ENCODE measurements around the gene CYLD.

Gene CYLD

DNA sequence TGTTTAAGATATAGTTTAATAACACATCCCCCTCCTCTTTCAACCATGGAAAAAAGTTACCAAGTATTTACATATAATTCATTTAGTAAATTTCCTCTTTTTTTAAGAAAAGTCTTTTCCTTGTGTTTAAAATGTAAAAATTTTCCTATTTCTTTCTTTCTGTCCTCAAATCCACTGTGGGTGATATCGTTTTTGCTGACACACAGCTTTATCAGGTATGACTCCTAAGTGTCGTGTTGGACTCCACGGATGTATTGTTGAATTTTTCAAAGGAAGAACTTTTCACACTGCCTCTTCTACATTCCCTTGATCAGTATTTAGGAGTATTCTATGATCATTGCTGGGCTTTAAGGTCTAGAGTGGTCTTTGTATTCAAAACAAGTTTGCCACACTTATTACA, 33.1 kb downstream of the CYLD start:
- TF ChIP-seq CTCF (IDR thresholded peaks at IDR 0.05; ENCODE audit: insufficient read depth, low read depth, low read length, missing control alignments): no peak
- DNase-seq (ENCODE audit: low read depth): no peak
- no peak overlapping the region for H3K4me3 ChIP-seq (ENCODE audit: low read length)

GRCh38 chr16:50776037-50776436, 34.2 kb downstream of the CYLD start:
- no peak for TF ChIP-seq CTCF (IDR thresholded peaks at IDR 0.05; ENCODE audit: insufficient read depth, low read depth, low read length, missing control alignments)
- H3K4me3 ChIP-seq (ENCODE audit: low read length): no peak overlapping the region
- no peak for DNase-seq (ENCODE audit: low read depth)

DNA sequence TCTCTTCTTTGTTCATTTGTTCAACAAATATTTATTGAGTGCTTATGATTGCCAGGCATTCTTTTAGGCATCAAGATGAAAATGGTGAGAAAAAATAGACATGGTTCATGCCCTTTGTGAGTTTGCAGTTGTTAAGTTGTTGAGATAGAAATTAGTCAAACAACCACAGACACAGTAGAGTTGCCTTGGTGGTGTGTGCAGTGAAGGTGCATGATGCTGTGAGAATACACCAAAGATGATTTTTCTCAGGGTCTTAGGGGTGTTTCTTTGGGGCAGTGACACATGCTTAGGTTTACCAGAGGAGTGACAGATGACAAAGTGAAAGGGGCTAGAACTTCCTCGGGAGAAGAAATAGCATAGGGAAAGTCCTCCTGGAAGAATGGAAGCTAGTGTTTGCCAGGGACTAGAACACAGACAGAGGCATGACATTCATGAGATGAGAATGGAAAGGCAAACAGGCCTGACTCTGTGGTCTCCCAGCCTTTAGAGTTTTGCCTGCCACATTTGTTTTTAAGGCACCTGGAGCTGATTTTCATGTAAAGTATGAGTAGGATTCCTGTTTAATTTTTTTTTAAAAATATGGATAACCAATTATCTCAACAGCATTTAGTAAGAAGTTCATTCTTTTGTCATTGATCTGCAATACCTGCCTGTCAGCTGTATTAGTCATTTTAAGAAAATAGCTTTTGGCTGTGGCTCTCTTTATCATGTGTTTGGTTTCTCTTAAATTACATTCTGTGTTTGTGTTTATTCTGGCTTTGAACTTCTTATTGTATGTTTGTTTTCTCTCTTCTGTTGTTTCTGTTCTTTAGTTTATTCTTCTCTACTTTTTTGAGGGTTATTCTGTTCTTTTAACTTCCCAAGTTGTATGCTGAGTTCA, 36.6 kb downstream of the CYLD start:
- no peak for TF ChIP-seq CTCF (IDR thresholded peaks at IDR 0.05; ENCODE audit: insufficient read depth, low read depth, low read length, missing control alignments)
- no peak overlapping the region for H3K4me3 ChIP-seq (ENCODE audit: low read length)
- no peak for DNase-seq (ENCODE audit: low read depth)

GRCh38 chr16:50781043-50781442, 39.2 kb downstream of the CYLD start:
- DNase-seq (ENCODE audit: low read depth): peak; percentile 27

DNA sequence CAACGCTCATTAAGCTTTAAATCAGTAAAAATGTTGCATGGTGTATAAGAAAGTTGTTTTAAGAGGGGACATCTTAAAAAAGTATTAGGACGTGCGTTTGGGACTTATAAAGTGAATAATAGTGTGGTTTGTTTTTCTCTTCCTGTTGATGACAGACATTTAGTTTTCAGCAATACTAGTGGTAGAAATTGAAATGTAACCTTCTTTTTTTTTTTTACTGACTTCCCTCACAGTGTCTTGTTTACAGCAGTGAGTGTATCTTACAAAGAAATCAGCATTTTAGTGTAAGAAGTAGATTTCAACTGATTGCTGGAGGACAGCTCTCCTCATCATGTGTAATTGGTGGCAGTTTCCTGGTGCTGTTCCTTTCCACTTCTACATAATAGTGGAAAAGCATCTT, 39.6 kb downstream of the CYLD start:
- no peak overlapping the region for H3K4me3 ChIP-seq (ENCODE audit: low read length)
- no peak for DNase-seq (ENCODE audit: low read depth)
- TF ChIP-seq CTCF (IDR thresholded peaks at IDR 0.05; ENCODE audit: insufficient read depth, low read depth, low read length, missing control alignments): no peak

More at GRCh38 chr16:50781043-50781442, 39.2 kb downstream of the CYLD start:
- H3K4me3 ChIP-seq (ENCODE audit: low read length): no peak overlapping the region
- TF ChIP-seq CTCF (IDR thresholded peaks at IDR 0.05; ENCODE audit: insufficient read depth, low read depth, low read length, missing control alignments): no peak

- no peak overlapping the region for H3K4me3 ChIP-seq (ENCODE audit: low read length)
- no peak for DNase-seq (ENCODE audit: low read depth)
- no peak for TF ChIP-seq CTCF (IDR thresholded peaks at IDR 0.05; ENCODE audit: insufficient read depth, low read depth, low read length, missing control alignments)
These were observed 47.9 kb downstream of the CYLD start for GRCh38 chr16:50789757-50790156.

GRCh38 chr16:50791522-50791921, 49.6 kb downstream of the CYLD start:
- no peak overlapping the region for H3K4me3 ChIP-seq (ENCODE audit: low read length)
- no peak for DNase-seq (ENCODE audit: low read depth)
- TF ChIP-seq CTCF (IDR thresholded peaks at IDR 0.05; ENCODE audit: insufficient read depth, low read depth, low read length, missing control alignments): no peak
